Activated effector memory CD4-positive, alpha-beta T cell treated with Interleukin-2 at 50 U/mL for 16 hours (primary cell): ENCODE measurements around the gene UFD1.
A peak's percentile ranks its signal among the peaks of the same experiment; 100 is the strongest.

ENCODE experiments used
- DNase-seq: peaks from one replicate; pipeline ENCODE4 v3.0.0-alpha.2; 2020

The UFD1 gene

DNA sequence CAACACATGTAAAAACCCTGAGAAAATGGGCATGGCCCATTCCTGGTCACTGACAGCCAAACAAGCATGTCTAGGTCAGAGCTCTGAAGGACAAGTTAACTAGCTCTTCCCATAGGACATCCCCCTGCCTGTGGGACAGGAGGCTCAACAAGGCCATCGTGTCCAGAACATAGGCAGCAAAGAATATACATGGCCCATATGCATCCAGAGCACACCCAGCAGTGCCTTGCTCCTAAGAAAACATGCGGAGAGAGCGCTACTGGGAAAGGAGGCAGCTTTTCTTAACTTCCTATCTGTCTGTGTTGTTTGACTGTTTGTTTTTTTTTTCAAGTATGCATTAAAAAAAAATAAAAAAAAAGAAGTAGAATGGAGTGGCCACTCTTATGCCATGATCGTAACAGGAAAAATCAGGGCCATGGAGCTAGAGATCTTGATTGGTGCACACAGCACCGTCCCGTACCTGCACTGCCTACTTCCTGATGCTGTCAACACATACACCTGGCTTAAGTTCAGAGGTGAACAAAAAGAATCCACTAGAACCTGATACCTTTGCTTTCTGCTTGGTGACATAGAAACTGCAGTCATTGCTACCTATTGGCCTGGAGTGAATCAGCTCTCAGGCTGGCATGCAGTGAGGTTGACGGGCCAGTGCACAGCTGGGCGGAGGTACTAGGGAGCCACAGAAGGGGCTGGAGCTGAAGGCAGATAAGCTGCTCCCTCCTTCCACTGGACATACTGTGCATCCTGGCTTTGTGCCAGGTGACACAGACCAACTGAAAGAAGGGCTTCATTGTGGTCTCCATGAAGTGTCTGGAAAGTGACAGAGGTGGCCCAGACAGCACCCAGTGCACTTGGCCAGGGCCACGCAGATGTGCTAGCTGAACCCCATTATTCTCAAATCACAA is 11.9 kb downstream of the UFD1 start:
- DNase-seq: no peak

GRCh38 chr22:19466126-19466716 is 12.8 kb downstream of the UFD1 start:
- DNase-seq: no peak

DNA sequence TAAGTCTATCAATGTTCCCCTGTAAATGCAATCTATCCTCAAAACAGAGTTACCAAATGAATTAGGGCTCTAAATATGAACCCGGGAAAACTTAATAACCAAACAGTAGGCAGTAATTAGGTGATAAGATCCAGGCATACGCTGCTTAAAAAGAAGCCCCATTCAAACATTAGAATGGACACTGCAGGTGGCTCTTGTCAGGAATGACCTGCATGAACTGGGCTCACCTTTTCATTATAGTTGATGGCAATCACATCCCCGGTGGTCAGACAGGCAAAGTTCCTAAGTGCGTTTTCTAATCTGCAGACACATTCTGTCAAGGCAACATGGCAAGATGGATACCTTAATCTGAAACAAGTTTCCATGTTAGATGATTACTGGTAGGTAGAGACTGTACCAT is 14.0 kb downstream of the UFD1 start:
- DNase-seq: no peak

GRCh38 chr22:19464546-19464945 is 14.4 kb downstream of the UFD1 start:
- DNase-seq: no peak

DNA sequence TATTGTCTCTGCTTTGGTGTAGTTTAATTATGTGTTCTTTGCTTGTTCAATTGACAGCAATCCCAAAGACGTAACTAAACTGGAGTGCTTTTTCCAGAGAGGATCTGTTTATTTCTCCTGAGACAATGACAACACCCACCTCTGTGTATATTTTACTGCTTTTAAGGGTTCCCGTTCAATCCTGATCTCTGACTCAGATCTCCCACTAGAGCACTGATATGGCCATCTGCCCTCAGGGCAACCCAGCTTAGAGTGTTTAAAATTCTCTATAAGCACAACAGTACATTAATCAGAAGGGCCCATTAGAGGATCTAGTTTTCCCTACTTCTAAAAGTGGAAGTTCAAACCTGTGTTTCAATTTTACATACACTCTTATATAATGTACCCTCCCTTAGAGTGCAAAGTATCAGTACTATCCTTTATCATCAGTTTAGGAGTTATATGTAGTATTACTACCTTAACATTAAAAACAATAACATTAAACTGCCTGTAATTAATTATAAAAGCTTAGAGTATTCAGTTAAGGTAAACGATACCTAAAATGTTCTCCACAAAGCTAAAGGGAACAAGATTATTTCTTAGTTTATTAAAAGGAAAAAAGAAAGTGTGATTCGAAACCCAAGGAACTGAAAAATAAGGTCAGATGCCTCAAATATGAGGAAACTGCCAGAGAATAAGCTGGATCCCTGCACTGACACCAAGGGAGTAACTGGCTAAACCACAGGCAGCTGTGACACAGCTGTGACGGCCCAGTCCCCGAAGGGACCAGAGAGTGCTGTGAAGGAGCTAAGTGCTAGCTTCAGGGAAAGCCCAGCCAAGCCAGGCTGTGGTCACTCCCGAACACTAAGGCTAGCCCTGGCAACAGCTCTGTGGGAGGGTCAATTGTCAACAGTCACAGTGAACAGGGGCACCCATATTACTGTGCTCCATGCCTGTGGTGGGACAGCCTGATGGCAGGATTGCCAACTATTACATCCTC is 15.2 kb downstream of the UFD1 start:
- DNase-seq: no peak

DNA sequence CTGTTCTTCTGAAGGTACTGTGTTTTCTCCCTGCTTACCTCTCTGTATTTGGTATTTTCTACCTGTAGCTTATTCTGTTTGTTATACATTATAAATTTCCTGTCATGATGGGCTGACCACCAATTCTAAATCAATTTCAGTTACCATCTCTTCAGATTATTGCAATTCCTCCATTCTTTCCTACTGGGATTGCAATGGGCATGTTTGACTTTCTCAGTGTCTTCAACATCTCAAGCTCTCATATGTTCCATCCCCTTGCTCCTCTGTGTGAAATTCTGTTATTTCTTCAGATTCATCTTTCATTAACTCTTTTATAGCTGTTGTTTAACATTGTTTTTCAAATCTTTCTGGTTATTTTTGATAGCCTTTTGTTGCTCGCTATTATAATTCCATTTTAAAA is 16.0 kb downstream of the UFD1 start:
- no peak for DNase-seq

- DNase-seq: no peak
Observed at GRCh38 chr22:19461506-19461905, 17.5 kb downstream of the UFD1 start.

- DNase-seq: no peak
Observed at GRCh38 chr22:19460036-19460435, 19.0 kb downstream of the UFD1 start.

DNA sequence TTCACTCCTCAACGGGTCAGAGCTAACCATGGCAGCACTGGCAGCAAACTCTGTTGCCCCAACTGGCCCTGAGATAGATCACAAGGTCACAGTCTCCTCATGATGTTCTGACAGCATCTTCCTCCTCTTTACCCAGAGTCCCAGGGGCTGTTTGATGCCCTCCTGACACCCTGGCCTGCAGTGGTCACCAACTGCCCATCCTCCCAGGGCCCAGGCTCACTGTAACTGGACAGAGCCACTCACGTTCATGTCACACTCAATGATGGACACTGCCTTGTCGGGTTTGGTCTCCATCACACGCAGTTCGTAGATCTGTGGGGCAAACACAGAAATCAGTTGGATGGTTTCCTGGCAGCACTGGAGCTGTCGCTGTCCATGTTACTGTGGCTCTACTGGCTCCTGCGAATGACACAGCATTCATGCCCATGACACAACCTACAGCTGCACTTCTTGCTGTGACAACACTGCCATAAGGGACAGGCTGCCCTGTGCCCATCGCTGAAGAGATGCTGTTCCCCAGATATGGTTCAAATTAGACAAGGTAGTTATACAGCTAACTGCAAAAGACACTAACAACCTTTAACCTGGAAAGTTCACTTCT is 21.1 kb downstream of the UFD1 start:
- no peak for DNase-seq

DNA sequence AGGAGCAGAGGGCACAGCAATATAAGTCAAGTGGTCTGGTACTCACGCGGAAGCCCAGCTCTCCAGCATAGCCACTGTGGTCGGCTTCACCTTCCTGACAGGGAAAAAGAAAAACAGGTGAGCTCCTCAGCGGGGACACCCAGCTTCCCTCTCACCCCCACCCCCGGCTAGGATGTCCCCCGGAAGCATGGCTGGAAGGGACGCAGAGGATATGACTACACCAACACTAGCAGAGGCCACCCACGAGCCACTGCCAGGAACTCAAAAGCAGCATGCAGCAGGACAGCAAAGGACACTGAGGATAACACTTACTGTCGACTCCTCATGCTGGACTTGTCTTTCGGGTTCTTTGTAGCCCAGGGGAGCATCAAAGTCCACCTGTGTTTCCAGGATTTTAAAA is 22.5 kb downstream of the UFD1 start:
- DNase-seq: no peak

DNA sequence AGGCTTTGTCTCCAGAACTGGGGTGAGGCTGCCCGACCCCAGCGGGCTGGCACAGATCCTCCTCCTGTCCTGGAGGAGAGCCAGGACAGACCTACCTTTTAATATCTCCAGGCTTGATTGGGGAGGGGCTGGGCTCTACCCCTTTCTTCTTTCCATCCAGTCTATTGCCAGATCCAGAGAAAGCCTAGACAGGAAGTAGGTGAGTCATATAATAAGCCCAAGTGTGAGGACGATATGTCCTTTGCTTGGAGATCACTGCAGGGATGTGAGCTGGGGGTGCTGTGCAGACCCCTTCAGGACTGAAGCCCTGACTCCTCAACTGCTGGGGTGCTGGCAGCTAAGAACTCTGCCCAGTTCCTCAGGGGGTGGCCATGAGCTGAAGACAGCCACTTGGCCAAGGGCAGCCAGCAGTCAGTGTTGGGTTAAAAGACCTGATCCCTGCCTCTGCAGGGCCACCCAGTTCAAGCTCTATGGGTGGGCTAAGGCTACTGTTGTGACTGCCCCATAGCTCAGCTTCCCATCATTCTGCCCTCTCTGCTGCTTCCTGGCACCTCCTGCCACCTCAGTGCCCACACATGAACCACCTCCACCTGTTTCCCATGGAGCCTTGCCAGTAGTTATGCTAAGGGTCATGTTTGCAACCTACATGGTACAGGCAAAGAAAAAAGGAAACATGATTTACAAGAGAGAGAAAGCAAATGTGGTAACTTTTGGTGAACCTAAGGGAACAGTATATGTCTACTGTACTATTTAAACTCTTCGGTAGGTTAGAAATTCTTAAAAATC is 23.2 kb downstream of the UFD1 start:
- no peak for DNase-seq

DNA sequence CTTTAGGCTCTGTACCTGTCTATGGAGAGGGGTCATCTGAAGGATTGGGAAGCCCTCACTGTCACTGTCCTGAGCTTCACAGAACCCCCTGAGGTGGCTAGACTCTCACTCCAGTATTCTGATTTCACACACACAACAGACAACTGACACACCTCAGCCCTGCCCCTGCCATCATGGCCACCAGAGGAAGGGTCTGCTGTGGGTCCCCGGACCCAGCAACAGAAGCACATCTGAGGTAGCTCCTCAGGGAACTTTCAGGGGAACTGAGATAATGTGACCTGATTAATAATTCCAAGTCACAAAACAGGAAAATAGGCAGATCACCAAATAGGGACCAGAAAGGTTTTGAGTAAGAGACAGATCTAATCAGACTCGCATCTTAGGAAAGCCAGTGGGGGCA is 24.0 kb downstream of the UFD1 start:
- no peak for DNase-seq

DNA sequence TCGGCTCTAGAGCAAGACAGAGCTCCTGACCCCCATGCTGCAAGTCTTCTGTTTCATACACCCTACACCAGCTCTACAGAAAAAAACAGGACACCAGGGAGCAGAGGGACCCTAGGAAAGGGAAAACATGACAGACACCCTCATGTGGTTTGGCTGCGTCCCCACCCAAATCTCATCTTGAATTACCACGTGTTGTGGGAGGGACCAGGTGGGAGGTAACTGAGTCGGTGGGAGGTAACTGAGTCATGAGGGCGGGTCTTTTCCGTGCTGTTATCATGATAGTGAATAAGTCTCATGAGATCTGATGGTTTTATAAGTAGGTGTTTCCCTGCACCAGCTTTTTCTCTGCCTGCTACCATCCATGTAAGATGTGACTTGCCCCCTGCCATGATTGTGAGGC is 24.8 kb downstream of the UFD1 start:
- no peak for DNase-seq

DNA sequence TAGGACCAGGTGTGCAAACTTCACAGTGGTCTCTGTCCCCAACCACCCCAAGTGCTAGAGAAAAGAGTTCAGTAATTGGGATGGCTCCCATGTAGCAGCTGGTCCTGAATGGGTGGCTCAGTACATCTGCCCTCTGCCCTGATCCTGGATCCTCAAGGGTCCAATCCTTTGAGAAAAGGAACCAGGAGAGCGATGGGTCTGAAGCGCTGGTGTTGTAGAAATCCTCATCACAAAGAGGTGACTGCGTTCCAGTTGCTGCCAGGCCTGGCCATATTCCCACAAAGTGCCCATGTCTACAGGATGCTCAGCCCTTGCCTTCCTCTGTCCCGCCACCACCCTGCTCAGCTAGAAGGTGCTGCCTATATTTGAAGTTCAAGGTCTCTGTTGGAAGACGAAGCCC is 25.3 kb downstream of the UFD1 start:
- DNase-seq: no peak

DNA sequence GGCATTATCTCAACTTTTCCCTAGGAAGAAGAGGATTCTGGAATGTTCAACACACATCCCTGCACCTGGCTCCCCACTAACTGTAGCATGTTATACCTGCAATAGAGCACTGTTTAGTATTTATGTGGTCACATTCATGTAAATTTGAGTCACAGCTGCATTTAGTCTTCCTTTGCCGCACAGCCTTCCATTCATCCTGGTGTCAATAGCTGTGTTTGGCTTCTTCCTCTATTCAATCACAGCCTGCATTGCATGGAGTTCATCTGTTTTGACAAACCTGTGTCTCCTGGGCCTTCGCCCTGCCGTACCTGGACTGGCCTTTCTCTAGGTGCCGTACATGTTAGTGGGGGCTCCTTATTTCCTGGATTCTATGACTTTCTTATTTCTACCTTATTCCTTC is 27.4 kb downstream of the UFD1 start:
- DNase-seq: no peak

DNA sequence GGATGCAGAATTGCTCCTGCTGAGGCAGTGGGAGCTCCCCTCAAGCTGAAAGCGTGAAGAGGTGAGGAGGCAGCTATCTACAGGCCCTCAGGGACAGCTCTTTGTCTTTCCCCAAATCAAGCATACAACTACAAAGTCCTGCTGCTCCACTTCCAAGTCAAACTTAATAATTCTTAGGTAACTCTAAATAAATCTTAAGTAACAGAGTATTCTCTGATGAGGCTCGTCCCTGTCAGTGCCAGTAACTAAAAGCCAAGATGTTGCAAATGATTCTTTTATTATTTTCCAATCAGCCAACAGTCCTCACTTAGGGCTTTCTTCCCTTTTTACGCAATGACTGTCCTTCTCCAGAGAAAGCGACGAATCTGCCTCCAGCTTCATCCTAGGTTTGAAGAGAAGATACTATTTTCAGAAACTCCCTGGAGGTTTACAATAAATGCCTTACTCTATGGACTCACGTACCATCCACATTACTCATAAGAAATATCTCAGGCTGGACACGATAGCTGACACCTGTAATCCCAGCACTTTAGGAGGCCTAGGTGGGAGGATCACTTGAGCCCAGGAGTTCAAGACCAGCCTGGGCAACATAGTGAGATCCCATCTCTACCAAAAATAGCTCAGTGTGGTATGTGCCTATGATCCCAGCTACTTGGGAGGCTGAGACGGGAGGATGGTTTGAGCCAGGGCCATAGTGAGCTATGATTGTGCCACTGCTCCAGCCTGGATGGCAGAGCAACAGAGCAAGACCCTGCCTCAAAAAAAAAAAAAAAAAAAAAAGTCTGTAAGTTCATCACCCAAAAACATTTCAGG is 28.4 kb downstream of the UFD1 start:
- DNase-seq: no peak

DNA sequence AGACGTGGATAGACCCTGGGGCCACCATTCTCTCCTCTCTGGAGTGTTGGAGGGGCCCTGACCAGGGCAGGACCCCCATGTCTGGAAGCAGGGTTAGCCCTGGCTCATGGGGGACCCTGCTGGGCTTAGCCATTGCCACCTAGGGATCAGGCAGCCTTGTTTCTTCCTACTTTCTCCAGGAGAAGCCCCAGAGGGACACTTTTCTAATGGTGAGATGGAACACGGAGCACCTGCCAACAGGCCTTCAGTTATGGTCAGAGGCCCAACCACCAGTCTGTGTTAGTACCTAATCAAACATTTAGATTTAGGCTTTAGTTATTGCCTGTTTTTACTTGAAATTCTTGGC is 29.6 kb downstream of the UFD1 start:
- DNase-seq: no peak

DNA sequence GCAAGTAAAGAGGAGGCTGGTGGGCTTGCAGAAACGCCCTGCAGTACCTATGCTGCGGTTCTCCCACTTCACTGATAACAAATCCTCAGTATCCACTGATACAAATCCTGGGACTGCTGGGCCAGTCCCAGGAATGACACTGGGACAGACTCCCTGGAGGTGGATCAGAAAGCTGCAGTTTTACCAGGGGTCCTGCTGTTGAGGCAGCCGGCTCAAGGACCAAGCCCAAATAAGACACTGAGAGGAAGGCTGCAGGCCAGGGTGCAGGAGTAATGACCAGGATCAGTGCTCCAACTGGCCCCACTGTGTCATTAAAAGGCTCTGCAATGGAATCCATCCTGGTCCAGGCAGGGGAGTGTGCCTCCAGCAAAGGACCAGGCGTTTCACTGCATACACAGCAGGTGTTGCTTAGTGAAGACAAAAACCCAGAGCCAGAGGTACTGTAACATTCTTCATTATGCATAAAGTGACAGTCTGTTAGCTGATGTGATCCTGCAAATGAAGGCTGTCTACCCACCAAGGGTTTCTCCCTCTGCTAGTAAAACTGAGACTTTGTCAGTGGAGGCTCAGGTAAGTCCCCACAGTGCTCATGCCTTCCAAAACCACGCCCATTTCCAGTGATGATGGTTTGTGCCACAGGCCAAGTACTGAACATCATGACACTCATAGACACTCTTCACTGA is 30.1 kb downstream of the UFD1 start:
- no peak for DNase-seq

DNA sequence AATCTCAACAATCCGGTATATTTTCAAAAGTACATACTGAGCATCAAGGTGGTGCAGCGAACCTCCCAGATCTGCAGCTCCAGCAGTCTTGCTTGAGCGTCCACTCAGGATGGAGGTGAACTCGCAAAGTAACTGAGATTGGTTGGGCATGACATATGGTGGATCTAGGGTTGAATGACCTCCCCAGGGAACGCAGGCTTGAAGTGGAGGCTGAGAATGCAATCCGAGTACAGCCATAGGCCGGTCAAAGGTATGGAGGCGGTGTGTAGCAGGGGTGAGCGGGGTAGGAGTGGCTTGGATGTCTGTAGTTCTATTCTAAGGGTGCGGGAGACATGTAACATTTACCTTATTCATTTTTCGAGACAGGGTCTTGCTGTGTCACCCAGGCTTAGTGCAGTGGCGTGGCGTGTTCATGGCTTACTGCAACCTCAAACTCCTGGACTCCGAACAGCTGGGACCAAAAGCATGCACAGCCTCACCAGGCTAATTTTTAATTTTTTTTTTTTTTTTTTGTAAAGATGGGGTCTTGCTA is 30.9 kb downstream of the UFD1 start:
- DNase-seq: no peak

- DNase-seq: peak; percentile 83
Observed at GRCh38 chr22:19447330-19448075, 31.5 kb downstream of the UFD1 start, which contains the start of gene C22orf39. TSS of gene C22orf39 (minus strand) at chr22:19447711. CDS start at chr22:19447688, 23 bp downstream.
